ENCODE data around the gene ADAMTS17. TPM values are rescaled to one million over a fixed set of nuclear protein-coding genes. Genes with fewer than 3 reads are reported as not detected.

The ADAMTS17 gene
- total and polyA plus RNA-seq, 4 experiments from 2014 or later, result 2.1 to 6.2 (median 4.8) TPM

DNA sequence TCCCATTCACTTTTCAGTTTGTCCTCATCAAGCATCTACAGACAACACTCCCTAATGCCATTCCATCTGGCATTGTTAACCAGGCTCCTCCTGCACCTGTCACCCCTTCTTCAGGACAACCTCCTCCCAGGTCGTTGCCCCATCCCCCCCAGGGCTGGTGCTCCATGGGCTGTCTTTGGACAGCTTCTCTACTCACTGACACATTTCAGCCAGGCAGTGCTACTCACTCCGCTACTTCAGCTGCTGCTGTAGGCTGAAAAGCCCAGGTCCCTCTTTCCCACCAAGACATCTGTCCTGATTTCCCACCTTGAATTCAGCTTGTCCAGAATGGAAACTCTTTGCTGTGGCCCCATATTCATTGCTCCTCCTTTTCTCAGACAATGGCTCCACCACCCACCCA is 61.9 kb downstream of the ADAMTS17 start:
- H3K27ac ChIP-seq (ENCODE audit: low read depth, low read length), result no peak overlapping the region
- Mint-ChIP-seq H3K27me3 (no peaks in the 10 kb centered on the region), H3K9me3 (peaks cover 0 to 4% (median 0%) of the 10 kb centered on the region in 8 donors), H3K4me1 (peaks cover 0 to 5% (median under 1%) of the 10 kb centered on the region in 4 donors), H3K36me3 (peaks cover 15 to 55% of the 10 kb centered on the region in 2 donors), H3K27ac (peak overlapping the region in 1 of 7 donors; percentile 80), H3K4me3 (no peak overlapping the region)
- no peak overlapping the region for H3K4me3 ChIP-seq (ENCODE audit: low read length in 2 of 2)
- H3K9me3 ChIP-seq (ENCODE audit: control insufficient read depth in 1 of 2, low read length in 2 of 2), result no peaks in the 10 kb centered on the region
- no peak for DNase-seq
- H3K36me3 ChIP-seq (ENCODE audit: insufficient read depth, low read length), result no peaks in the 10 kb centered on the region
- POLR2A ChIA-PET (ENCODE audit: partially characterized antibody), result no interaction called here
- H3K4me1 ChIP-seq (ENCODE audit: insufficient read depth, low read length), result no peaks in the 10 kb centered on the region
- no peaks in the 10 kb centered on the region for H3K27me3 ChIP-seq (ENCODE audit: insufficient read depth, low read length)
- intact Hi-C loops (cut with micrococcal nuclease), result no loop called here
- CTCF ChIA-PET (ENCODE audit: partially characterized antibody), result interaction anchor here (1.1 kb wide), 1 partner anchor 59 kb away, joined by 3 read pairs; no protein-coding TSS in a partner anchor

DNA sequence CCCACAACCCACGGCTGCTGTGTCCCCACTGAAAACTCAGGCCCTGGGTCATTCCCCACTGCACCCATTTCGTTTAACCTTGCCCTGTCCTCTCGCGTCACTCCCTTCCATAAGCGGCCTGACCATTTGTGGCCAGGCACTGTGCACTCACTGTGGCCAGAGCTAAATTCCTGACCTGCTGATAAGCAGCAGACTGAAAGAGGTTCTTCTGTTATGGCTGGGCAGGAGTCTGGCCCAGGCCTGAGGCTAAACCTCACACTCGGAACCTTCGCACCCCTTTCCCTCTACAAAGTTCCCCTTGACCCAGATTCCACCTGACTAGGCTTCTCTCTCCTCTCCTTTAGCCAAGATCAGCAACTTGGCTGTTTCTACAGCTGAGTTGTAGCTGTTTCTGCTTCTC is 62.3 kb downstream of the ADAMTS17 start:
- Mint-ChIP-seq H3K4me1 (peaks cover 0 to 5% (median under 1%) of the 10 kb centered on the region in 4 donors), H3K9me3 (peaks cover 0 to 5% (median under 1%) of the 10 kb centered on the region in 8 donors), H3K36me3 (peaks cover 16 to 54% of the 10 kb centered on the region in 2 donors), H3K27me3 (no peaks in the 10 kb centered on the region), H3K27ac (peak overlapping the region in 1 of 7 donors; percentile 11), H3K4me3 (no peak overlapping the region)
- POLR2A ChIA-PET (ENCODE audit: partially characterized antibody), result no interaction called here
- Histone ChIP-seq H3K4me1 (ENCODE audit: insufficient read depth, low read length) (no peaks in the 10 kb centered on the region), H3K36me3 (ENCODE audit: insufficient read depth, low read length) (no peaks in the 10 kb centered on the region), H3K9me3 (ENCODE audit: control insufficient read depth in 1 of 2, low read length in 2 of 2) (no peaks in the 10 kb centered on the region), H3K27ac (ENCODE audit: low read depth, low read length) (no peak overlapping the region), H3K4me3 (ENCODE audit: low read length in 2 of 2) (no peak overlapping the region), H3K27me3 (ENCODE audit: insufficient read depth, low read length) (no peaks in the 10 kb centered on the region)
- CTCF ChIA-PET (ENCODE audit: partially characterized antibody), result interaction anchor here (1.1 kb wide), 1 partner anchor 59 kb away, joined by 3 read pairs; no protein-coding TSS in a partner anchor
- intact Hi-C loops (cut with micrococcal nuclease), result no loop called here
- no peak for DNase-seq

DNA sequence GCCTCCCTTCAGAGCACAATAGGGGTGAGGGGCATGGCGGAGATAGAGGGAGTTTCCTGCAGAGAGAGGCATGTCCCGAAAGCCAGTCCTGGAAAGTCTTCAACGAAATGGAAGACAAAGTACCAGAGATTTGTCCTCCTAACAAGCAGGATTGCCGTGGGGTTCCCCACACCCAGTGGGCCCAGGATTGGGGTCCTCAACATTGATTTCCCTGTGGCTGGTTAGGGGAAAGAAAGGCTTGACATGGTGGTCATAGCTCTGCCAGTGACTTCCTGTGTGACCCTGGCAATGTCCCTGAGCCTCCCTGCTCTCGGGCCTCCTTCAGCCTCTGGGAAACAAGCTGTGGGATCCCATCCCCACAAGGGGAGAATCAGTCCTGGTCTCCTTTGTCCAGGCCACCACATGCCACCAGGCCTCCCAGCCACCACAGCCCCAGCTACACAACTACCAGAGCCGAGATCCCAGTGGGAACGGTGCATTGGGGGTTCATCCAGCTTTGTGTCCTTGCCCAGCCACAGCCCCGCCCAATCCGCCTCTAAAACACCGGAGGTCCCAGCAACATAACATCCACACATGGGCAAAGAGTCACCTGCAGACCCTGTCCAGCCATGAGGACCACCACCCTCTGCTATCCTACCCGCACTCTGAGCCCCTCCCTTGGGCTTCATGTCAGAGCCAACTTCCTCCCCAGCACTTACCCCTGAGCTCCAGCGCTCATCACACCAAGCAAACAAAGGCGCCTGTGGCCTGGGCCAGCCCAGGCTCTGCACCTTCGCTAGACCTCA is 63.0 kb downstream of the ADAMTS17 start:
- Mint-ChIP-seq H3K4me1 (peaks cover 0 to 5% (median under 1%) of the 10 kb centered on the region in 4 donors), H3K27me3 (no peaks in the 10 kb centered on the region), H3K27ac (no peak overlapping the region), H3K9me3 (peaks cover 0 to 9% (median 6%) of the 10 kb centered on the region in 8 donors), H3K36me3 (peaks cover 21 to 55% of the 10 kb centered on the region in 2 donors), H3K4me3 (no peak overlapping the region)
- H3K9me3 ChIP-seq (ENCODE audit: control insufficient read depth in 1 of 2, low read length in 2 of 2), result no peaks in the 10 kb centered on the region
- H3K4me3 ChIP-seq (ENCODE audit: low read length in 2 of 2), result no peak overlapping the region
- no peak for DNase-seq
- H3K27ac ChIP-seq (ENCODE audit: low read depth, low read length), result no peak overlapping the region
- H3K4me1 ChIP-seq (ENCODE audit: insufficient read depth, low read length), result no peaks in the 10 kb centered on the region
- CTCF ChIA-PET (ENCODE audit: partially characterized antibody), result no interaction called here
- no peaks in the 10 kb centered on the region for H3K27me3 ChIP-seq (ENCODE audit: insufficient read depth, low read length)
- H3K36me3 ChIP-seq (ENCODE audit: insufficient read depth, low read length), result no peaks in the 10 kb centered on the region
- POLR2A ChIA-PET (ENCODE audit: partially characterized antibody), result no interaction called here
- intact Hi-C loops (cut with micrococcal nuclease), result no loop called here

DNA sequence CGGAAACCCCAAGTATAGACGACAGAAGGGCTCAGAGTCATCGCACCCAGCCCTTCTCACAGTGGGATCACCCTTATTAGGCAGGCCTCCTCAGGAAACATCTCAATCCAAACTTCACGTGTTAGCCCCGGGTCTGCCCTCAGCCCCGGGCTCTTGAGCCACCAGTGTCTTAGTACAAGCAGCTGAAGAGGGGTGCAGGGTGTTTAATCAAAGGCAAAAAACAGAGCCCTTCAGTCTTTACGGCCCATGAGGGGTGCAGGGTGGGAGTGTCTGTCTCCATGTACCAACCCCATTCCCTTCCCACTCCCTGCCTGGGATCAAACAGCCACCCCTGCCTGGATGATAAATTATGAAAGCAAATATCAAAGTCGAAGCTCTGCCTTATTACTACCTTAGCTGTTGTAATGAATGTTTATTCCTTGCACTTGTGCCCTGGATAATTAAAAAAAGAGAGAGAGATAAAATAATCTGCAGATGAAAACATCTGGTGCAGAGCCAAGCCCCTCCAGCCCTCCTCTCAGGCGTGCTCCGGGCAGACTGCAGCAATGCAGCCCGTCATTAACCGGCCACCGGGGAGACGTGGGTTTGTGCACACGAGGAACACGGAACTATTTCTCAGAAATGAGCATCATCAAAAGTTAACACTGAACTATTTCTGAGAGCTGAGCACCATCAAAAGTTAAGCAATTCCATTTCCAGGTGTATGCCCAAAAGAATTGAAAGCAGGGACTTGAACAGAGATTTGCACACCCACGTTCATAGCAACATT is 64.5 kb downstream of the ADAMTS17 start:
- Histone ChIP-seq H3K4me1 (ENCODE audit: insufficient read depth, low read length) (no peaks in the 10 kb centered on the region), H3K9me3 (ENCODE audit: control insufficient read depth in 1 of 2, low read length in 2 of 2) (no peaks in the 10 kb centered on the region), H3K27ac (ENCODE audit: low read depth, low read length) (no peak overlapping the region), H3K27me3 (ENCODE audit: insufficient read depth, low read length) (no peaks in the 10 kb centered on the region), H3K36me3 (ENCODE audit: insufficient read depth, low read length) (no peaks in the 10 kb centered on the region), H3K4me3 (ENCODE audit: low read length in 2 of 2) (no peak overlapping the region)
- DNase-seq, result no peak
- POLR2A ChIA-PET (ENCODE audit: partially characterized antibody), result no interaction called here
- Mint-ChIP-seq H3K4me1 (peaks cover 0 to 5% (median under 1%) of the 10 kb centered on the region in 4 donors), H3K36me3 (peaks cover 36 to 60% of the 10 kb centered on the region in 2 donors), H3K27ac (no peak overlapping the region), H3K9me3 (peaks cover 0 to 24% (median 19%) of the 10 kb centered on the region in 8 donors), H3K27me3 (no peaks in the 10 kb centered on the region), H3K4me3 (no peak overlapping the region)
- CTCF ChIA-PET (ENCODE audit: partially characterized antibody), result no interaction called here
- intact Hi-C loops (cut with micrococcal nuclease), result no loop called here

DNA sequence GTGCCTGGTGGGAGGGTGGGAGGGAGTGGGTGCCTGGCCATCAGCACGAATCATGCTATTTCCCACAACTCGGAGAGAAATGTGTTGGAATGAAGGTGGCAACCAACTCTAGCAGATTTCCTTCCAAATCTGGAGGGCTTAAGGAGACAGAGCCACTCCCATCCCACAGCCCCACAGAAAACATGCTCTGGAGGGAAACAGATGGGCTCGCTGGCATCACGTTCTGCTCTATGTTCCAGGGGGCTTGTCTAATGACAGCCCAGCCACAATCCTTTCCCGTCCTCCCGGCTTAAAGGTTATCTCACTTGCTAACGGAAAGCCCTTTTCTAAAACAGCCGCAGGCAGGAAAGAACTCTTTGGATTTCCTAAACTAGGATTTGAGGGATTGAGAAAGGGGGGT is 65.3 kb downstream of the ADAMTS17 start:
- no peaks in the 10 kb centered on the region for H3K4me1 ChIP-seq (ENCODE audit: insufficient read depth, low read length)
- CTCF ChIA-PET (ENCODE audit: partially characterized antibody), result no interaction called here
- intact Hi-C loops (cut with micrococcal nuclease), result no loop called here
- no peaks in the 10 kb centered on the region for H3K36me3 ChIP-seq (ENCODE audit: insufficient read depth, low read length)
- peaks cover 37 to 61% of the 10 kb centered on the region in 2 donors for H3K36me3 Mint-ChIP-seq
- peaks cover 0 to 32% (median 26%) of the 10 kb centered on the region in 8 donors for H3K9me3 Mint-ChIP-seq
- no peaks in the 10 kb centered on the region for H3K9me3 ChIP-seq (ENCODE audit: control insufficient read depth in 1 of 2, low read length in 2 of 2)
- H3K27ac ChIP-seq (ENCODE audit: low read depth, low read length), result no peak overlapping the region
- H3K4me1 Mint-ChIP-seq, result peaks cover 0 to 5% (median under 1%) of the 10 kb centered on the region in 4 donors
- H3K4me3 ChIP-seq (ENCODE audit: low read length in 2 of 2), result no peak overlapping the region
- DNase-seq, result no peak
- H3K27me3 Mint-ChIP-seq, result no peaks in the 10 kb centered on the region
- H3K4me3 Mint-ChIP-seq, result no peak overlapping the region
- no peak overlapping the region for H3K27ac Mint-ChIP-seq
- POLR2A ChIA-PET (ENCODE audit: partially characterized antibody), result no interaction called here
- no peaks in the 10 kb centered on the region for H3K27me3 ChIP-seq (ENCODE audit: insufficient read depth, low read length)

DNA sequence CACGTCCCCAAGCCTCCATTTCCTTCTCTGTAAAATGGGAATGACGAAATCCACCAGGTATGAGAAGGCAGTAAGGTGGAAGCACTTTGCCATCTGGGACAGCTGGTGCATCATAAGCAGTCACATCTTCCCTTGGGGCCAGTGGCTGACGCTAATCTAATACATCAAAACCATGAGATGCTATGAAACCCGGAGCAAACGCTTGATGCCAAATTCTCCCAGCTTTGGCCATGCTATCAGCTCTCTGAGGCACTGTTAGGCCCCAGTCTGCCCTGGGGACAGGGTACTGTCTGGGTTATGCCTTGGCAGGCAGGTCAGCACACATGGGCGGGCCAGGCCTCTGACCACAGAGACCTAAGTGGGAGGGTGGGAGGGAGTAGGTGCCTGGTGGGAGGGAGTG is 66.1 kb downstream of the ADAMTS17 start:
- ChIA-PET POLR2A (ENCODE audit: partially characterized antibody) (no interaction called here), CTCF (ENCODE audit: partially characterized antibody) (no interaction called here)
- Mint-ChIP-seq H3K27ac (no peak overlapping the region), H3K4me3 (no peak overlapping the region), H3K4me1 (peaks cover 0 to 5% (median under 1%) of the 10 kb centered on the region in 4 donors), H3K36me3 (peaks cover 35 to 61% of the 10 kb centered on the region in 2 donors), H3K9me3 (peaks cover 0 to 38% (median 28%) of the 10 kb centered on the region in 8 donors), H3K27me3 (no peaks in the 10 kb centered on the region)
- Histone ChIP-seq H3K27ac (ENCODE audit: low read depth, low read length) (no peak overlapping the region), H3K9me3 (ENCODE audit: control insufficient read depth in 1 of 2, low read length in 2 of 2) (no peaks in the 10 kb centered on the region), H3K4me3 (ENCODE audit: low read length in 2 of 2) (no peak overlapping the region), H3K4me1 (ENCODE audit: insufficient read depth, low read length) (no peaks in the 10 kb centered on the region), H3K36me3 (ENCODE audit: insufficient read depth, low read length) (no peaks in the 10 kb centered on the region), H3K27me3 (ENCODE audit: insufficient read depth, low read length) (no peaks in the 10 kb centered on the region)
- intact Hi-C loops (cut with micrococcal nuclease), result no loop called here
- no peak for DNase-seq

DNA sequence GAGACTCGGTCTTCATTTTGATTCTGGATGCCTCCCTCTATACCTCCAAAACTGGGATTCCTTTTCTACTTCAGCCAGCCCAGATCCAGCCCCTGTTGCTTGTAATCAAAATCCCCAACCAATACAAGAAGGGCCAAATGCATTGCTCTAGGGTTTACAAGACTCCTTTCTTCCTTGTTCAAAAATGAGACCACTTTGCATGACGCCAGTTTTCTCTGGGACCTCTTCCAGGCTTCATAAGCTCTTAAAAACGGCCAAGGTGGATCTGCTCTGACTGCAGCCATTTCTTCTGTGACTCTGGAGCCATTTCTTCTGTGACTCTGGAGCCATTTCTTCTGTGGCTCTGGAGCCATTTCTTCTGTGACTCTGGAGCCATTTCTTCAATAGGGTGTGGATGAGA is 71.9 kb downstream of the ADAMTS17 start:
- Mint-ChIP-seq H3K36me3 (peaks cover 23 to 29% of the 10 kb centered on the region in 2 donors), H3K9me3 (peaks cover 0 to 41% (median 29%) of the 10 kb centered on the region in 8 donors), H3K27ac (no peak overlapping the region), H3K4me3 (no peak overlapping the region), H3K4me1 (no peaks in the 10 kb centered on the region), H3K27me3 (no peaks in the 10 kb centered on the region)
- Histone ChIP-seq H3K27ac (ENCODE audit: low read depth, low read length) (no peak overlapping the region), H3K4me3 (ENCODE audit: low read length in 2 of 2) (no peak overlapping the region), H3K27me3 (ENCODE audit: insufficient read depth, low read length) (no peaks in the 10 kb centered on the region), H3K9me3 (ENCODE audit: control insufficient read depth in 1 of 2, low read length in 2 of 2) (no peaks in the 10 kb centered on the region), H3K36me3 (ENCODE audit: insufficient read depth, low read length) (no peaks in the 10 kb centered on the region), H3K4me1 (ENCODE audit: insufficient read depth, low read length) (no peaks in the 10 kb centered on the region)
- ChIA-PET POLR2A (ENCODE audit: partially characterized antibody) (no interaction called here), CTCF (ENCODE audit: partially characterized antibody) (no interaction called here)
- DNase-seq, result peak in 1 of 5 donors; percentile 6
- intact Hi-C loops (cut with micrococcal nuclease), result no loop called here

All from CD4-positive, alpha-beta memory T cell (primary cell).